Activated T-helper 1 cell treated with Interleukin-2 at 50 U/mL for 16 hours (primary cell): Measurements from ENCODE around the gene TMEM163.

Source experiments
- DNase-seq: peaks from one replicate; pipeline ENCODE4 v3.0.0-alpha.2; 2020; ENCODE audit warnings: low read depth

The TMEM163 gene

GRCh38 chr2:134435936-134436335, 282.9 kb downstream of the TMEM163 start:
- no peak for DNase-seq

- DNase-seq, result no peak
Observed at GRCh38 chr2:134435505-134435904, 283.3 kb downstream of the TMEM163 start.

- no peak for DNase-seq
Observed at GRCh38 chr2:134433979-134434378, 284.8 kb downstream of the TMEM163 start.

- no peak for DNase-seq
Observed at GRCh38 chr2:134433469-134433868, 285.3 kb downstream of the TMEM163 start.

GRCh38 chr2:134432435-134432883, 286.3 kb downstream of the TMEM163 start:
- no peak for DNase-seq

GRCh38 chr2:134431838-134432434, 286.9 kb downstream of the TMEM163 start:
- no peak for DNase-seq

- DNase-seq, result no peak
Observed at GRCh38 chr2:134429886-134430285, 288.9 kb downstream of the TMEM163 start.

GRCh38 chr2:134426721-134427120, 292.1 kb downstream of the TMEM163 start:
- DNase-seq, result no peak

GRCh38 chr2:134425724-134426496, 292.9 kb downstream of the TMEM163 start:
- no peak for DNase-seq

GRCh38 chr2:134421556-134422328, 297.1 kb downstream of the TMEM163 start:
- no peak for DNase-seq

GRCh38 chr2:134420920-134421319, 297.9 kb downstream of the TMEM163 start:
- no peak for DNase-seq

GRCh38 chr2:134420259-134420658, 298.5 kb downstream of the TMEM163 start:
- no peak for DNase-seq

- DNase-seq, result no peak
Observed at GRCh38 chr2:134417968-134418582, 300.7 kb downstream of the TMEM163 start.

GRCh38 chr2:134416637-134417036, 302.2 kb downstream of the TMEM163 start:
- no peak for DNase-seq

GRCh38 chr2:134416018-134416417, 302.8 kb downstream of the TMEM163 start:
- DNase-seq, result no peak

GRCh38 chr2:134413912-134414311, 304.9 kb downstream of the TMEM163 start:
- no peak for DNase-seq

GRCh38 chr2:134413430-134413829, 305.4 kb downstream of the TMEM163 start:
- DNase-seq, result no peak

- DNase-seq, result no peak
Observed at GRCh38 chr2:134412639-134412999, 306.2 kb downstream of the TMEM163 start.

- peak; percentile 37 for DNase-seq
Observed at GRCh38 chr2:134411828-134412638, 306.8 kb downstream of the TMEM163 start.

- DNase-seq, result no peak
Observed at GRCh38 chr2:134411279-134411827, 307.4 kb downstream of the TMEM163 start.

- DNase-seq, result no peak
Observed at GRCh38 chr2:134410831-134411231, 308.0 kb downstream of the TMEM163 start.
